GM03348 (cell line): Measurements from ENCODE around the gene MDK.

Experiments
- DNase-seq: peaks from one replicate; pipeline ENCODE4 v3.0.0; 2012; ENCODE audit warnings: low spot score

Gene MDK, protein sequence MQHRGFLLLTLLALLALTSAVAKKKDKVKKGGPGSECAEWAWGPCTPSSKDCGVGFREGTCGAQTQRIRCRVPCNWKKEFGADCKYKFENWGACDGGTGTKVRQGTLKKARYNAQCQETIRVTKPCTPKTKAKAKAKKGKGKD

DNA sequence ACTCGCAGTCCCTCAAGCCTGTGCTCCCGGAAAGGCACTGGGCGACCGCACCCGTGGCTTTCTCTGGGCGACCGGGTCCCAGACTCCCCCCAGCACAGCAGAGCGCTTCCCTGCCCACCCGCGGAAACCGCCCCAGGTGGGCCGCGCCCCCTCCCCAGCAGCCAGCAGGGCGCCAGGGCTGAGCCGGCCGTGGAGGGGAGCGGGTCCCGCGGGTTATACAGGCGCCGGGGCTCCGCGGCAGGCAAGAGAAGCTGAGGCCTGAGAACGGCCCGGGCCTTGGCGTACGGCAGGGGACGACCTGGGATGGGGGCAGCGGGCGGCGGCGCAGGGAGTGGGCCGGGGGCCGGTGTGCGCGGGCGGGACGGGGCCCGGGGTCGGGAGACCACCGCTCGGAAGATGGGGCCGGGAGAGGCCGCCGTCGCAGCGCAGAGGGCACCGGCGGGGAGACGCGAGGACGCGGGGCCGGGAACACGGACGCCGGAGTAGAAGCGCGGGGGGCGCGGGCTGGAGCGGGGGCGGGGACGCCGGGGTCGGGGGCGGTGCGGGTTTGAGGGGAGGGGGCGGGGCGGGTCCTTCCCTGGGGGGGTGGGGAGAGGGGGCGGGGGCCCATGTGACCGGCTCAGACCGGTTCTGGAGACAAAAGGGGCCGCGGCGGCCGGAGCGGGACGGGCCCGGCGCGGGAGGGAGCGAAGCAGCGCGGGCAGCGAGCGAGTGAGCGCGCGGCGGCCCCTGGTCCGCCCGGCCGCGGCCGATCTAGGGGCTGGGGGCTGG is at the start of gene MDK:
Gene MDK (plus strand): TSS at position 622 of the 771 bp plus-strand sequence. CDS start 389 bp downstream, outside the sequence.
- peak; percentile 63 for DNase-seq

DNA sequence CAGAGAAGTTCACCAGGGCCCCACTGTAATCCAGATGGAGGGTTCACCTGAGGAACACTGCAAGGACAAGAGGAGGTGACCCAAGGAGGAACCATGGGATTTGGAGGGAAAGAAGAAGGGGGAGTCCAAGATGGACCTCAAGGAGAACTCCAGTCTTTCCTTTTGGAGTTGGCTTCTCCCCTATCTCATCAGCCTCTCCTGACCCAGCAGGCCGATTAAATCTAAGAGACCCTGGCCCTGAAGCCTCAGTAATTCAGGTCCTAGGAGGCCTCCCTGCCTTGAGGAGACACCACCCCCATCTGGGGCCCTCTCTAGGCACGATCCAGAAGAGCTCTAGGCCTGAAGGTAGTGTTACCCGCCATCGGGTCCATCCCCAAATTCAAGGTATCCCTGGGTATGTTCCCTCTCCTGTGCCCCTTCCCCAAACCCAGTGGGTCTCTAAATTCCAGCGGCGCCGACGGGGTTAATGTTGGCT is 49.3 kb upstream of the MDK start:
- no peak for DNase-seq

DNA sequence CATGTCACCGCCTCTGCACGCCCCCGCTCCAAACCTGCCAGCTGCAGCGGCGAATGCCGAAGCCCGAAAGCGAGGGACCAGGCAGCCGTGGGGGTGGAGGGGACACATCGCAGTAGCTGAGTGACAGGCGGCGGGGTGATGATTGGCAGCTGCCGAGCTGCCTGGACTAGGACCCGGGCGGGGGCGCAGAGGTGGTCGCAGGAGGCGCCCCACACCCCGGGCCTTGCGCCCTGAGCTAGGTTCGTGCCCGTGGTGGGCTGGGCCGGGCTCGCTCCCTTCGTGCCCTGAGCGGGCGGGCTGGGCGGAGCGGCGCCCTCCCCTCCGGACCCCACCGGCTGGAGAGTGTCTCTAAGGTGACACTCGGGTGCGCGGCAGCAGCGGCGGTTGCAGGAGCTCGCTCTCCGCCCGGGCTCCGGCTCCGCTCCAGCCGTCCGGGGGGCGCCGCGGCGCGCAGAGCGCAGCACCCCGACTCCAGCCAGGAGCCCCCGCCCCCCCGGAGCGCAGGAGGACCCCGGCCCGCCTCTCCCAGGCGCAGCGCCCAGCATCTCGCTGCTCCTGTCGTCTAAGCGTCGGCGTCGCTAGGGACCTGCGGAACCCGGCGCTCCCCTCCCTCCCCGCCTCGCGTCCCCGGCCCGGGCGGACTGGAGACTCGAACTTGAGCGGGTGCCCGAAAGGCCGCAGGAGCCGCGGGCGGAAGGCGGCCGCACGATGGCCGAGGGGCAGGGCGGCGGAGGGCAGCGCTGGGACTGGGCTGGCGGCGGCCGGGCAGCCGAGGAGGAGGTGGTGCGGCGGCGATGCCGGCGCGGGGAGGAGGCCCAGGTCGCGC is 48.7 kb upstream of the MDK start:
- peak; percentile 62 for DNase-seq

DNA sequence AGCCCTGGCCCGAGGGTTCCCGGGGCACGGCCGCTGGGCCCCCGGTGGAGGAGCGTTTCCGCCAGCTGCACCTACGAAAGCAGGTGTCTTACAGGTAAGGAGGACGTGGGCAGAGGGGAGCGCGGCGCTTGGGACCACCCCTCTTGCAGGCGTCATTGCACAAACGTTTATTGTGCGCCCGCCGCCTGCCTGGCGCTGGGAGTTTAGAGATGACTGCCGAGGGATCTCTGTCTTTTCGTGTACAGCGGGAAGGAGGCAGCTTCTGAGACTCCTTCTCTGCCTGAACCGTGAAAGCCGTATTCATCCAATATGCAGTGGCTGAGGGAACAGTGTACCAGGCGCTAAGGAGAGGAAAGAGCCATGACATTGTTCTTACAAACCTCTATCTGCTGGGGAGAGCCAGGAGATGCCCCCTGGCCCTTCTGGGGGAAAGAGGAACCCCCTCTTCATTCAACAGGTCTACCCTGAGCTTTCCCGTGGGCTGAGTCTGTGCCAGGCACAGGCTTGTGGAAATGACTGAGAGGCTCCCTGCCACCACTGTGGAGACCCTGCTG is 48.0 kb upstream of the MDK start:
- DNase-seq, result no peak

DNA sequence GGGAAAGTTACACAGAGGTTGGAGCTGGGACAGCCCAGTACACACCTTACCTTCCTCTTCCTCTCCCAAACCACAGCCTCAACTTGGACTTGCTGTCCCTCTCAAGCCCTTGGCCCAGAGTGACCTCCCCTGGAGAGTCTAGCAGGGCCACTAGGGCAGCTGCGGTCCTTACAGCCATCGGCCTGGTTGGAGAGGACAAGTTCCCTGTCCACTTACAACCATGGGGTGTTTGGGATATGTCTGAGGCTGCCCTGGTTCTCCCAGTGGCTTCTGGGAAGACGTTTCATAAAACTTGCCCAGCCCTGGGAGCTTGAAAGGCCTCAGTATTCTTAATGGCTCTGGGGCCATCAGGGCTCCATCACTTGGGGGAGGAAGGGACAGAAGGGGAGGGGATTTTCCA is 47.3 kb upstream of the MDK start:
- DNase-seq, result no peak

DNA sequence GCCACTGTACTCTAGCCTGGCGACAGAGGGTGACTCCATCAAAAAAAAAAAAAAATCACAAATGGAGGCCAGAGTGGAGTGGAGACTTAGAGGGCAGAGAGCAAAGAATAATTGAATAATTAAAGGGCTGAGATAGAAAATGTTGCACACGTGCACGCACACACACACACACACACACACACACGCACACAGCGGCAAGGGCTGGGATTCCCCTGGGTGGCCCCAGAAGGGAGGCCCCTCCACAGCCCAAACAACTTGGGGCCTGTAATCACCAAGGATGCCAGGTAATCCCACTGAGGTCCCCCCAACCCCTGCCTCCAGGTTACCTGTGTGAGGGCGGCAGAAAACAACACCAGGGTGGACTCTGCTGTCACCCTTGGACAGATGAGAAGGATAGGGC is 46.2 kb upstream of the MDK start:
- no peak for DNase-seq

DNA sequence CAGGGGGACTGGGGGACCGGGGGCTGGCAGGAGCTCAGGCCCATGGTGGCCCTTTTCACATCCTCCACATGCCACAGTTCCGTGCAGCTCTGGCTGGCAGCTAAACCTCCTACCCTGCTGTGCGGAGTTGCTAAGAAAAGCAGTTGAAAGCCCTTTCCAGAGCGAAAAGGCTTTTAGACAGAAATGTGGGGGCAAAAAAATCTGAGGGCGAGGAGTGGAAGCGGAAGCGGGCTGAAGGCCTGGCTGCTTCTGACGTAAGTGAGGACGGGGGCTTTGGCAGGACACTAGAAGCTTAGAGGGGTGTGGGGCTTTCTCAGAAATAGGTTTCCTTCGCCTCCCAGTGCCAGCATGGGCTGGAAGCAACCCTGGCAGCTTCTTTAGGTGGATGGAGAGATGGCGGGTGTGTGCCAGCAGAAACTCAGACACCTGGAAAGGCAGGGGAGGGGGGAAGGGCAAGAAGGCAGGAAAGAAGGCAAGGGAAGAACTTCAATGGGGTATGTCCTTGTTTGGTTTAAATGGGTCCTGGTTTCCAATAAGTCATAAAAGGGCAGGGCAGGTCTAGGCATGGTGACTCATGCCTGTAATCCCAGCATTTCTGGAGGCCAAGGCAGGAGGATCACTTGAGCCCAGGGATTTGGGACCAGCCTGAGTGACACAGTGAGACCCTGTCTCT is 45.4 kb upstream of the MDK start:
- DNase-seq, result no peak

DNA sequence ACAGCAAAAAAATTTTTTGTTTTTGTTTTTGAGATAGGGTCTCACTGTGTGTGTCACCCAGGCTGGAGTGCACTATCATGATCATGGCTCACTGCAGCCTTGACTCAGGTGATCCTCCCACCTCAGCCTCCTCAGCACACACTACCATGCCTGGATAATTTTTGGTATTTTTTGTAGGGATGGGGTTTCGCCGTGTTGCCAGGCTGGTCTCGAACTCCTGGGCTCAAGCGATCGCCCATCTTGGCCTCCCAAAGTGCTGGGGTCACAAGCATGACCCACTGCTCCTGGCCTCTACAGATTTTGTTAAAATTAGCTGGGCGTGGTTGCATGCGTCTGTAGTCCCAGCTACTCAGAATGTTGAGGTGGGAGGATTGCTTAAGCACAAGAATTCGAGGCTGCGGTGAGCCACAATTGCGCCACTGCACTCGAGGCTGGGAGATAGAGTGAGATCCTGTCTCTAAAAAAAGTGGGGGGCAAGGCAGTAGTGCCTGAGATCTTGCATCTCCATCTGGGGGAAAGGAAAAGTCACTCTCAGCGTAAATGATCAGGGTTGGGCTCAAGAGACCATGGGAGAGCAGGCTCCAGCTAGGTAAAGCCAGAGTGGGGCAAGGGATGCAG is 44.8 kb upstream of the MDK start:
- DNase-seq, result no peak

DNA sequence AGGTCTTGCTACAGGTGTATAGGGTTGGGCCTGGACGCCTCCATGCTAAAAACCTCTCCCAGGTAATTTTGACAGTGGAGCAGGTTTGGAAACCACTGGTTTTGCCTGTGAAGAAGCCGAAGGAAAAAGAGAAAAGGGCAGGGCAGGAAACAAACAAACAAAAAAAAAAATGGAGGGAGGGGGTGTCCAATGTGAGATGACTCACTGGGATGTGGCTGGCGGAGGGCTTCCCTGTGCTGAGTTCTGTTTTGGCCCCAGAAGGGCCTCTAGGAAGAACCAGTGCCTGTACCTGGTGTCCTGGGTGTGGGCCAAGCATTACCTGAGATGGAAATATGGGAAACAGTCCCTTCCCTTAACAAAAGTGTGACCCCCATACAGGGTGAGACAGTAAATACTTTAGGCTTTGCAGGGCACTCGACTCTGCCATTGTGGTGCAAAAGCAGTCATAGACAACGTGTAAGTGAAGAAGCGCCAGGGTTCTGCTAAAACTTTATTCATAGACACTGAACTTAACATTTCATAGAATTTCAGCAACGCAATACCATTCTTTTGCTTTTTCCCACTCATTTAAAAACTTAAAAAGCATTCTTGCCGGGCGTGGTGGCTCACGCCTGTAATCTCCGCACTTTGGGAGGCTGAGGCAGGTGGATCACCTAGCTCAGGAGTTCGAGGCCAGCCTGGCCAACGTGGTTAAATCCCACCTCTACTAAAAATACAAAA is 43.7 kb upstream of the MDK start:
- DNase-seq, result no peak

DNA sequence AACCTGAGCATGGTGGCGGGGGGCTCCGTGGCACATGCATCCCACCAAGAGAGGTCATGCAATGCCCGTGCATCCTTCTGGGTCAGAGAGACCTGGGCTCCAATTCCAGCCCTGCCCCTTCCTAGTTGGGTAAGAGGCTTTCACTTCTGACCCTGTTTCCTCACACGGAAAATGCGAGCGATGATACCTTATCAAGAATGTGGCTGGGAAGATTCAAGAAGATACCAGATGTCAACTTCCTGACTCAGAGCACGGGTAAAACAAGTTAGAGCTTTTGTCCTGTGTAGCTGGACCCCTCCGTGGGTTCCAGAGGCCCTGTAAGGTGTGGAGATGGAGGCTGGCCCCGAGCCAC is 42.9 kb upstream of the MDK start:
- DNase-seq, result no peak

DNA sequence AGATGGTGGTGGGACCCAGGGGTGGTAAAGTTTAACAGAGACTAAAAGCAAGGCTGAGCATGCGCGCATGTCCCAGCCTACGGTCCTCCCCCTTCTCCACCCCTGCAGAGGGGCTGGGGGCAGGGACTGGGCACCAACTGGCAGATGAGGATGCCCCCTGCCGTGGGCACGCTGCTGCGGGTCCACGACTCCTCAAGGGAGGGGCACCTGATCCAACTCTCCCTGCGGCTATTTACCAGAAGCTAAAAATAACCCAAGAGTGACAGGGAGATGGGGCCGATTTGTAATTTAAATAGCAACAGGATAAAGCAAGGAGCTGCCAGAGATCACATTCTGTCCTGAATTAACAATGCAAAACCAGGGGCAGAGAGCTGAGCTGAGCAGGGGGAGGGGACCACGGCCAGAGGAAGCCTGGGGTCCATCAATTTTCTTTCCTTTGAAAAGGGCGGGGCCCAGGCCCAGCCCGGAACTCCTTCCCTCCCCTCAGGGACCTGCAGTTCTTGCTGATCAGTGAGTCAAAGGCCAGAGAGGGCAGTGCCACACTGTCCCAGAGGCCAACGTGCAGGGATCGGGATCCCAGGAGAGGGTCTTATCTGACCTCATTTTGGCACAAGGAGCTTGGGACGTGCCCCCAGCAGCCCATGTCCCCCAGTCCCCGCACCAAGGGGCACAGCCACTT is 42.3 kb upstream of the MDK start:
- DNase-seq, result no peak

DNA sequence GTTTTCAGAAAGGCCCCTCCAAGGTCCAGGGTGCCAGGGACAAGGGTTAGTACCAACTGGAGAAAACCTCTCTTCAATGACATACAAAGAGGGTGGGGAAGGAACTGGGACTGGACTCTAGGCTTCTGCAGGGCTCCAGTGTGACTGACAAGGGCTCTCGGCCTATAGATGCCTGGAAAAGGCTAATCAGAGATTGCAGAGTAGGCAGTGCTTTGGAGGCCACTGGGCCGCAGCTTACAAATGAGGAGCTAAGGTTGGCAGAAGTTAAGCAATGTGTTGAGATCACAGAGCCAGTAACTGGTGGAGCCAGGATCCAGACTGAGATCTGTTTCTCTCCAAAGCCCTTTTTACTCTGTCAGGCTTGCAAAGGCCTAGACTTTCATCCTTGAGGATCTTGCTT is 41.7 kb upstream of the MDK start:
- DNase-seq, result no peak

DNA sequence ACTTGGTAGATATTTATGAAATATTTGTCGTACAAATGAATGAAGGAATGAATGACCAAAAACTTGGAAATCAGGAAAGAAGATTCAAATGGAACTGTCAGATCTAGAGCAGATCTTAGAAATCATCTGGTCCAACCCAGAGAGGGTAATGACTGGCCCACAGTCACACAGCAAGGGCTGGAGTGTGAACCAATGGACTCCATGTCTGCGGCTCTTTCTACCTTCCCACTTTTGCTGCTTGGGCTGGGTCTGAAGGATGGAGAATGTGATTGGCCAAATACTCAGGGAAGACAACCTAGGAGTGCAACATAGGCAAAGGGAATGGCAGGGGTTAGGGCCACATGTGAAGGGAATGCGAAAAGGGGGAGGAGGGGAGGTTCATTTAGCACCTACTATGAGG is 40.0 kb upstream of the MDK start:
- no peak for DNase-seq

DNA sequence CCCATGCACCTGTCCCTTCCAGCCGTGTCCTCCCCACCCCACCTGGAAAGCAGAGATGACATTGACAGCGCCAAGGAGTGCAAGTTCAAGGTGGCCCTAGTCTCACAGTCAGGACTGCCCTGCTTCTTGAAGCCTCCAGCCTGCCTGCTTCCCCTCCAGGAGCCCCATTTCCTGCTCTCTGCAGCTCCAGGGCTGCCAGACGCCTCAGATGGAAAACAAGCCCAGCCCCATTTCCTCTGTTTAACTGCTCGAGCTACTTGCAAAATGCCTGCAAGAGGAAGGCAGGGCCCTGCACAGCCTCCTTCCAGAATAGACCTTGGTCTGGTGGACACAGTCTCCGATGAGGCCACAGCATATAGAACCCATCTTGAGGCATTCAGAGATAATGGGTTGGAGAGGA is 39.2 kb upstream of the MDK start:
- no peak for DNase-seq

DNA sequence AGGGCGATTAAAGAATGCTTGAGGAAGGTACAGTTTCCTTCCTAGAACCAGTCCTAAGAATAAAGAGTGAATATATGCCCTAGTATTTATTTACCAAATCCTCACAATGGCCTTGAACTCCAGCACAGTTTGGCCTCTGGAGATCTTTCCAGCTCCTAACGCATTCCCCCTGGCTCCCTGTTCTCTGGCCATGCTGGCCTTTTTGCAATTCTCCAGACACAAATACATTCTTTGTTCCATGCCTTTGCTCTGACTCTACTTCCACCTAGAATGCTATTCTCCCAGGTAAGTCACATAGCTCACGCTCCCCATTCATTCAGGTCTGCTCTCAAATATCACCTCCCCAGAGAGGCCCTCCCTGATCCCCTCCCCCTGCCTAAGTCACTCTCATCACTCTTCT is 37.9 kb upstream of the MDK start:
- no peak for DNase-seq

DNA sequence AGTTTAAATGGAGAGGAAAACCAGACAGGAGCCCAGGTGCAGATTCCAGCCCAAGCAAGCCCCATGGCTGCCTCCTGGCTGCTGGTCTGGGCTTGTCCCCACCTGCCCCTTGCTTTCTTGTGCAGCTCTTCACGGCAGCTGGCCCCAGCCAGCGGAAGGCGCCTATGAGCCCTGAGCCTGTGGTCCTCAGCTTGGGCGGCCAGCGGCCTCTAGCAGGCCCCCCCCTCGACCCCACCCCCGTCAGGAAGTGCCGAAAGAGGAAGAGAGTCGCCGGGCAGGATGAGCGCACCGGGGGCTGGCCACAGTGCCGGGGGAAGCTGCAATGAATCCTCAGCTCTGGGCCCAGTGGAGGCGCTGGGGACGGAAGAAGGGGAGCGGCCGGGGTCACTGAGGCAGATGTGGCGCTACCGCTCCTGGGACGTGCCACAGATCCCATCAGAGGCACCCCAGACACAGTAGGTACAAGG is 36.3 kb upstream of the MDK start:
- no peak for DNase-seq

DNA sequence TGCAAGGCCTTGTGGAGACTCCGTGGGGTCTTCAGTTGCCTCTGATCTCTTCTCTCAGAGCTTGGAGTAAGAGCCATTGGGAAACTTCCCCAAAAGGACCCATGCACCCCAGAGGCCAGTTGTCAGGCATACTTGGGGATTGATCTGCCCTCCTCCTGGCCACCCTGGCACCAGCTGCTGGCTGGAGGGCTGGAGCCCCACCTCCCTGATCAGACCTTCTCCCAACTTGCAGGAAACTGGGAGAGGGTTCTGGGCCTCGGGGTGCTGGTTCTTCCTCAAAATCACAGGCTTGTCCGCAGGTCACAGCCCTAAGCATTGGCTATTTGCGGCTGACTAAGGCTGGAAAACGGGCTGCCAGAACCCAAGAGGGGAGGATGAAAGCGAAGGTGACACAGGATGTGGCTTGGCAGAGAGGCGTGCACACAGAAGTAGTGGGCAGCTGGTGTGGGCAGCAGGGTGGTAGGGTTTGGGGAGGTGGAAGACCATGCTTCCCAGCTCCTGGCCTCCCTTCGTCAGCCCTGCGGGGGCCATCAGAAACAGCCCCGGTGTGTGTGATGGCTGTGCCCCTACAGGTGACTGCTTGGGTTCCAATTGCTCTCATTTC is 35.5 kb upstream of the MDK start:
- no peak for DNase-seq

DNA sequence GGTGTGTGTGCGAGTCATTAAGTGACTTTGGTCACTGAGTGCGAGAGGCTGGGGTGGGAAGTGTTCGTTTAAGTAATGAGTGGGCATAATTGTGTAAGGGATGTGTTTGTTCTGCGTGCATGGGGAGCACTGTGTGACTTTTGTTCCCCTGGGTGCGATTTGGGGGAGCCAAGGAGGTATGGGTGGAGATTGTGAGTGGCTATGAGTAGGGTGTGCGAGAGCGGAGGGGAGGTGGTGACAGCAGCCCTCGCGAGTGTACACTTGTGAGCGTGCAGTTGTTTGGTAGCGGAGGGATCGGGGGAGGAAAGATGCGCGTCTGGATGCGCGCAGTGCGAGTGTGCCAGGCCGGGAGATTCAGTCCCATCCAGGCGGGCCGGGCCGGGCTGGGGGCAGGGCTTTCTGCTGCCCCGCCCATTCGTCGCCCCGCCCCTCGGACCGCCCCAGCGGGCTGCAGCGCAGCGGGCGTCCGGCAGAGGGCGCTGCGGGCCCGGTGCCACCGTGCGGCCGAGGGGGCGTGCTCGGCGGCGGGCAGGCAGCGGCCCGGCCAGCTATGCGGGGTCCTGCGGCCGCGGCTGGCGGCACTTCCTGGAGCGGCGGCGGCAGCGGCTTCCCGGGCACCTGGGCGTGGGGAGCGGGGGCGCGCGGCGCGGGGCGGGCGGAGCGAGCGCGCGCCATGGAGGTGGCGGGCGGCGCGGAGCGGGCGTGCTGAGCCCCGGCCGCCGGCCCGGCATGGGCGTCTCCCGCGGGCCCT is 34.4 kb upstream of the MDK start, which contains the start of gene DGKZ:
Gene DGKZ (plus strand): TSS at position 578 of the 751 bp plus-strand sequence. CDS start 197 bp downstream, outside the sequence.
- DNase-seq, result peak; percentile 98
